ENCODE measurements around the gene C1orf35. TPM values are rescaled to one million over a fixed set of nuclear protein-coding genes. Genes with fewer than 3 reads are reported as not detected.

Gene C1orf35
- total and polyA plus RNA-seq, 9 of the 15 experiments (the other 6 are each of a cell fraction or from before 2014, with no cell fraction given), result 3.2 to 48.7 (median 12.5) TPM

- Histone ChIP-seq H3K9me1 (ENCODE audit: control insufficient read depth, insufficient read depth, low read length) (peaks cover 24% of the 10 kb centered on the region), H3K27ac (ENCODE audit: extremely low read depth, low read depth, low read length) (no peak overlapping the region), H3K4me3 (no peak overlapping the region), H4K20me1 (replicated peaks; ENCODE audit: control insufficient read depth, insufficient read depth, low read length) (peaks cover 89% of the 10 kb centered on the region), H2AFZ (ENCODE audit: low read depth, low read length) (no peak overlapping the region), H3K4me2 (ENCODE audit: insufficient read depth, low read length) (no peak overlapping the region), H3K27me3 (ENCODE audit: control insufficient read depth in 2 of 2, insufficient read depth in 2 of 2, low read length in 2 of 2) (no peaks in the 10 kb centered on the region), H3K79me2 (ENCODE audit: control insufficient read depth, insufficient read depth, low read length) (peaks cover 100% of the 10 kb centered on the region), H3K4me1 (replicated peaks in 1 of 2; ENCODE audit: control insufficient read depth in 2 of 2, insufficient read depth in 2 of 2, low read length in 2 of 2) (peaks cover 15 to 34% of the 10 kb centered on the region in 2 experiments; a peak in 4 of 5 replicates), H3K9ac (ENCODE audit: insufficient read depth in 1 of 2, low read depth in 2 of 2, low read length in 2 of 2) (no peak overlapping the region), H3K9me3 (replicated peaks; ENCODE audit: control insufficient read depth, insufficient read depth, low read depth, low read length) (peaks cover 17% of the 10 kb centered on the region), H3K36me3 (ENCODE audit: control insufficient read depth, insufficient read depth, low read length) (peaks cover 95% of the 10 kb centered on the region)
- in situ Hi-C loops (cut with MboI) (no loop called here), intact Hi-C loops (cut with micrococcal nuclease) (no loop called here)
- 97% methylated on average over 11 of the region's 11 CpGs for WGBS (ENCODE audit: insufficient coverage, low coverage, missing lambda C conversion rate)
- no peak for FAIRE-seq
- ATAC-seq, result no peak
- ChIA-PET POLR2A (interaction anchor here (0.8 to 7.1 kb wide), 8 partner anchors 7 to 280 kb away, joined by 3 to 92 read pairs (median 5); partner anchors contain the start of gene ARF1), CTCF (ENCODE audit: low intra/inter-chr PET ratio) (no interaction called here)
- no peak for DNase-seq (ENCODE audit: extremely low read depth in 1 of 4, low spot score in 3 of 4)
- no TSS peak for BruUV-seq (replicated peaks)
- TF ChIP-seq ZNF121 (CRISPR knock-in tag; conservative IDR thresholded peaks at IDR 0.05), result no peak
- TF ChIP-seq NFRKB (IDR thresholded peaks at IDR 0.05; ENCODE audit: low read depth), result no peak
- TF ChIP-seq CTCFL (IDR thresholded peaks at IDR 0.05; ENCODE audit: borderline replicate concordance, insufficient read depth, low read depth, low read length, poor library complexity, severe bottlenecking), result no peak
- no peak for TF ChIP-seq CUX1 (CRISPR knock-in tag; IDR thresholded peaks at IDR 0.05)
- TF ChIP-seq POLR2B (IDR thresholded peaks at IDR 0.05; ENCODE audit: low read depth, partially characterized antibody), result peak; percentile 4
- TF ChIP-seq TARDBP (IDR thresholded peaks at IDR 0.05), result no peak
- TF ChIP-seq, protein P1, sequence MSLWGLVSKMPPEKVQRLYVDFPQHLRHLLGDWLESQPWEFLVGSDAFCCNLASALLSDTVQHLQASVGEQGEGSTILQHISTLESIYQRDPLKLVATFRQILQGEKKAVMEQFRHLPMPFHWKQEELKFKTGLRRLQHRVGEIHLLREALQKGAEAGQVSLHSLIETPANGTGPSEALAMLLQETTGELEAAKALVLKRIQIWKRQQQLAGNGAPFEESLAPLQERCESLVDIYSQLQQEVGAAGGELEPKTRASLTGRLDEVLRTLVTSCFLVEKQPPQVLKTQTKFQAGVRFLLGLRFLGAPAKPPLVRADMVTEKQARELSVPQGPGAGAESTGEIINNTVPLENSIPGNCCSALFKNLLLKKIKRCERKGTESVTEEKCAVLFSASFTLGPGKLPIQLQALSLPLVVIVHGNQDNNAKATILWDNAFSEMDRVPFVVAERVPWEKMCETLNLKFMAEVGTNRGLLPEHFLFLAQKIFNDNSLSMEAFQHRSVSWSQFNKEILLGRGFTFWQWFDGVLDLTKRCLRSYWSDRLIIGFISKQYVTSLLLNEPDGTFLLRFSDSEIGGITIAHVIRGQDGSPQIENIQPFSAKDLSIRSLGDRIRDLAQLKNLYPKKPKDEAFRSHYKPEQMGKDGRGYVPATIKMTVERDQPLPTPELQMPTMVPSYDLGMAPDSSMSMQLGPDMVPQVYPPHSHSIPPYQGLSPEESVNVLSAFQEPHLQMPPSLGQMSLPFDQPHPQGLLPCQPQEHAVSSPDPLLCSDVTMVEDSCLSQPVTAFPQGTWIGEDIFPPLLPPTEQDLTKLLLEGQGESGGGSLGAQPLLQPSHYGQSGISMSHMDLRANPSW (CRISPR knock-in tag; IDR thresholded peaks at IDR 0.05), result no peak
- TF ChIP-seq ZNF445 (CRISPR knock-in tag; IDR thresholded peaks at IDR 0.05; ENCODE audit: low read depth), result no peak
- TF ChIP-seq HNRNPL (IDR thresholded peaks at IDR 0.05; ENCODE audit: low read depth, low read length), result no peak
- TF ChIP-seq KDM4B (IDR thresholded peaks at IDR 0.05; ENCODE audit: borderline replicate concordance in 2 of 2, low read depth in 1 of 2), result no peak
- no peak for TF ChIP-seq KAT7 (CRISPR knock-in tag; IDR thresholded peaks at IDR 0.05; ENCODE audit: borderline replicate concordance)
- no peak for TF ChIP-seq ZNF780A (CRISPR knock-in tag; IDR thresholded peaks at IDR 0.05)
Observed at GRCh38 chr1:228092342-228093049, 10.6 kb downstream of the C1orf35 start.
